ENCODE measurements around the gene YRDC. TPM values are rescaled to one million over a fixed set of nuclear protein-coding genes. Genes with fewer than 3 reads are reported as not detected.

YRDC gene
- total RNA-seq, 1 experiment from 2014 or later: 24.6 TPM

- no peak for TF ChIP-seq ZNF512 (CRISPR knock-in tag; IDR thresholded peaks at IDR 0.05; ENCODE audit: borderline replicate concordance)
- no peak for TF ChIP-seq ZSCAN18 (CRISPR knock-in tag; IDR thresholded peaks at IDR 0.05)
- TF ChIP-seq NR3C1 (CRISPR knock-in tag; conservative IDR thresholded peaks at IDR 0.05; ENCODE audit: low read depth): no peak
- TF ChIP-seq, protein P1, sequence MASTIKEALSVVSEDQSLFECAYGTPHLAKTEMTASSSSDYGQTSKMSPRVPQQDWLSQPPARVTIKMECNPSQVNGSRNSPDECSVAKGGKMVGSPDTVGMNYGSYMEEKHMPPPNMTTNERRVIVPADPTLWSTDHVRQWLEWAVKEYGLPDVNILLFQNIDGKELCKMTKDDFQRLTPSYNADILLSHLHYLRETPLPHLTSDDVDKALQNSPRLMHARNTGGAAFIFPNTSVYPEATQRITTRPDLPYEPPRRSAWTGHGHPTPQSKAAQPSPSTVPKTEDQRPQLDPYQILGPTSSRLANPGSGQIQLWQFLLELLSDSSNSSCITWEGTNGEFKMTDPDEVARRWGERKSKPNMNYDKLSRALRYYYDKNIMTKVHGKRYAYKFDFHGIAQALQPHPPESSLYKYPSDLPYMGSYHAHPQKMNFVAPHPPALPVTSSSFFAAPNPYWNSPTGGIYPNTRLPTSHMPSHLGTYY (CRISPR knock-in tag; IDR thresholded peaks at IDR 0.05): no peak
- no peak for TF ChIP-seq FOXP4 (CRISPR knock-in tag; IDR thresholded peaks at IDR 0.05)
- no peak for TF ChIP-seq ZNF423 (CRISPR knock-in tag; IDR thresholded peaks at IDR 0.05)
- TF ChIP-seq, protein P2, sequence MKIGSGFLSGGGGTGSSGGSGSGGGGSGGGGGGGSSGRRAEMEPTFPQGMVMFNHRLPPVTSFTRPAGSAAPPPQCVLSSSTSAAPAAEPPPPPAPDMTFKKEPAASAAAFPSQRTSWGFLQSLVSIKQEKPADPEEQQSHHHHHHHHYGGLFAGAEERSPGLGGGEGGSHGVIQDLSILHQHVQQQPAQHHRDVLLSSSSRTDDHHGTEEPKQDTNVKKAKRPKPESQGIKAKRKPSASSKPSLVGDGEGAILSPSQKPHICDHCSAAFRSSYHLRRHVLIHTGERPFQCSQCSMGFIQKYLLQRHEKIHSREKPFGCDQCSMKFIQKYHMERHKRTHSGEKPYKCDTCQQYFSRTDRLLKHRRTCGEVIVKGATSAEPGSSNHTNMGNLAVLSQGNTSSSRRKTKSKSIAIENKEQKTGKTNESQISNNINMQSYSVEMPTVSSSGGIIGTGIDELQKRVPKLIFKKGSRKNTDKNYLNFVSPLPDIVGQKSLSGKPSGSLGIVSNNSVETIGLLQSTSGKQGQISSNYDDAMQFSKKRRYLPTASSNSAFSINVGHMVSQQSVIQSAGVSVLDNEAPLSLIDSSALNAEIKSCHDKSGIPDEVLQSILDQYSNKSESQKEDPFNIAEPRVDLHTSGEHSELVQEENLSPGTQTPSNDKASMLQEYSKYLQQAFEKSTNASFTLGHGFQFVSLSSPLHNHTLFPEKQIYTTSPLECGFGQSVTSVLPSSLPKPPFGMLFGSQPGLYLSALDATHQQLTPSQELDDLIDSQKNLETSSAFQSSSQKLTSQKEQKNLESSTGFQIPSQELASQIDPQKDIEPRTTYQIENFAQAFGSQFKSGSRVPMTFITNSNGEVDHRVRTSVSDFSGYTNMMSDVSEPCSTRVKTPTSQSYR (CRISPR knock-in tag; IDR thresholded peaks at IDR 0.05): no peak
- TF ChIP-seq ZNF396 (CRISPR knock-in tag; IDR thresholded peaks at IDR 0.05; ENCODE audit: borderline replicate concordance): no peak
- TF ChIP-seq ETV6 (CRISPR knock-in tag; IDR thresholded peaks at IDR 0.05): no peak
These were observed 32.7 kb upstream of the YRDC start (continued) for GRCh38 chr1:37840711-37841110.

DNA sequence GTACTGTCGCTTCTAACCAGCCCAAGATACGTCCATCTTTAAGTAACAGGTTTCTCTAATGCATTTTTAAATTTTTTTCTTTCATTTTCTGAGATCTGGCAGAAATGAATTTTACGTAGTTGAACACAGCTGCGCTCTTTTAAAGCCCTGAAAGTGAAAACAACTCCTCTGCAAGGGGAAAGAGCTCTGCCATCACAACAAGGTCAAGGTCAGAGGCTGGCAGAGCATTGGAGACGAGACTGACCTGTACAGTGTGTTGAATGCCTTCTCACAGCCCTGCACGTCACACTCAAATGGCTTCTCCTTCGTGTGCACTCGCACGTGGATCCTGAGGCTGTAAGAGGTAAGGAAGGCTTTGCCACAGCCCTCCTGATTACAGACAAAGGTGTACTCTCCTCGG lies 31.7 kb upstream of the YRDC start:
- Mint-ChIP-seq H3K27ac (no peak overlapping the region), H3K4me3 (no peak overlapping the region), H3K27me3 (ENCODE audit: low read depth) (no peaks in the 10 kb centered on the region), H3K9me3 (no peaks in the 10 kb centered on the region), H3K36me3 (peaks cover 36% of the 10 kb centered on the region), H3K4me1 (no peaks in the 10 kb centered on the region)
- ChIA-PET CTCF (interaction anchor here (0.5 to 1.3 kb wide), 3 partner anchors 11 to 20 kb away, joined by 3 to 6 read pairs (median 3); no protein-coding TSS in a partner anchor), POLR2A (no interaction called here)
- ATAC-seq: no peak
- no peak for TF ChIP-seq ZBTB43 (CRISPR knock-in tag; IDR thresholded peaks at IDR 0.05)
- no peak for TF ChIP-seq CREM (CRISPR knock-in tag; IDR thresholded peaks at IDR 0.05)
- TF ChIP-seq ETV6 (CRISPR knock-in tag; IDR thresholded peaks at IDR 0.05): no peak
- TF ChIP-seq NFE2L1 (CRISPR knock-in tag; IDR thresholded peaks at IDR 0.05): no peak
- TF ChIP-seq ZNF317 (CRISPR knock-in tag; IDR thresholded peaks at IDR 0.05; ENCODE audit: borderline replicate concordance, low read depth): no peak
- TF ChIP-seq ZNF512 (CRISPR knock-in tag; IDR thresholded peaks at IDR 0.05; ENCODE audit: borderline replicate concordance): no peak
- no peak for TF ChIP-seq ZBTB21 (CRISPR knock-in tag; IDR thresholded peaks at IDR 0.05; ENCODE audit: borderline replicate concordance)
- TF ChIP-seq TCF7 (CRISPR knock-in tag; IDR thresholded peaks at IDR 0.05; ENCODE audit: low read depth): no peak
- DNase-seq (ENCODE audit: low spot score): no peak
